Hepatocyte (in vitro differentiated cells): ENCODE measurements around the gene PIK3AP1. TPM values are rescaled to one million over a fixed set of nuclear protein-coding genes. Genes with fewer than 3 reads are reported as not detected.

Experiments used
- DNase-seq: peaks from one replicate; pipeline ENCODE4 v3.0.0-alpha.2; 2016; ENCODE audit warnings: low spot score
- H2AFZ ChIP-seq: fragments of 200-600 bp; sonication (generic); 2 replicates; pipeline ENCODE4 v1.6.0; 2016; ENCODE audit warnings: antibody characterized with exemption, mild to moderate bottlenecking
- H3K27ac ChIP-seq: fragments of 200-600 bp; sonication (generic); 2 replicates; pipeline ENCODE4 v1.5.1; 2016; ENCODE audit warnings: mild to moderate bottlenecking
- H3K27me3 ChIP-seq: fragments of 200-600 bp; sonication (generic); 2 replicates; pipeline ENCODE4 v1.6.1; 2016
- H3K36me3 ChIP-seq: fragments of 200-600 bp; sonication (generic); replicated peaks from 2 replicates; pipeline ENCODE4 v1.5.1; 2016; ENCODE audit warnings: low read depth; ENCODE audit not compliant: insufficient read depth
- H3K4me1 ChIP-seq: fragments of 200-600 bp; sonication (generic); 2 replicates; pipeline ENCODE4 v1.5.1; 2016; ENCODE audit warnings: mild to moderate bottlenecking, moderate library complexity; ENCODE audit not compliant: insufficient read depth
- H3K4me2 ChIP-seq: fragments of 200-600 bp; sonication (generic); 2 replicates; pipeline ENCODE4 v1.6.0; 2016
- H3K4me3 ChIP-seq: fragments of 200-600 bp; sonication (generic); 2 replicates; pipeline ENCODE4 v1.5.1; 2016; ENCODE audit warnings: mild to moderate bottlenecking
- H3K79me2 ChIP-seq: fragments of 200-600 bp; sonication (generic); 2 replicates; pipeline ENCODE4 v1.6.0; 2017; ENCODE audit warnings: mild to moderate bottlenecking
- H3K9me2 ChIP-seq: fragments of 200-600 bp; sonication (generic); replicated peaks from 2 replicates; pipeline ENCODE4 v1.6.0; 2017; ENCODE audit warnings: mild to moderate bottlenecking; ENCODE audit not compliant: insufficient read depth
- H3K9me3 ChIP-seq: fragments of 200-600 bp; sonication (generic); 2 replicates; pipeline ENCODE4 v1.5.1; 2016; ENCODE audit warnings: low read depth, mild to moderate bottlenecking
- H4K20me1 ChIP-seq: fragments of 200-600 bp; sonication (generic); 2 replicates; pipeline ENCODE4 v1.6.0; 2016; ENCODE audit warnings: mild to moderate bottlenecking; ENCODE audit not compliant: insufficient read depth, poor library complexity, severe bottlenecking
- EZH2 ChIP-seq: fragments of 200-600 bp; sonication (generic); IDR thresholded peaks from 2 replicates; pipeline ENCODE4 v1.6.1; 2016; ENCODE audit warnings: antibody characterized with exemption, mild to moderate bottlenecking, borderline replicate concordance
- EZH2phosphoT487 ChIP-seq: fragments of 200-600 bp; sonication (generic); IDR thresholded peaks from one replicate; pipeline ENCODE4 v1.6.1; 2018; ENCODE audit warnings: antibody characterized with exemption, mild to moderate bottlenecking, low read depth, moderate library complexity; ENCODE audit not compliant: unreplicated experiment, severe bottlenecking
- WGBS: methylation state at CpG from one replicate; pipeline ENCODE4 v1.1.6; 2016; ENCODE audit warnings: low lambda C conversion rate; ENCODE audit errors: missing lambda C conversion rate; 5-methylcytosine and 5-hydroxymethylcytosine counted together
- polyA plus RNA-seq: library from polyadenylated mRNA; unstranded; fragments of >200 nt; fragmentation: Nextera tagmentation; extraction: Ambion mirVana; gene quantifications from 2 replicates; pipeline ENCODE4 v1.2.1, GENCODE V29; 2016
- total RNA-seq: library from RNA; depleted of rRNA; stranded (reverse); fragments of >200 nt; gene quantifications from 2 replicates; pipeline ENCODE4 v1.2.3, GENCODE V29; 2014
- TF ChIP-seq, protein P1 (sequence below): fragments of 200-600 bp; sonication (generic); IDR thresholded peaks from 2 replicates; pipeline ENCODE4 v1.5.1; 2016; ENCODE audit warnings: antibody characterized with exemption, mild to moderate bottlenecking; ENCODE audit not compliant: poor library complexity

PIK3AP1 gene
- total and polyA plus RNA-seq, 2 experiments from 2014 or later = 2.5 to 8.4 TPM

DNA sequence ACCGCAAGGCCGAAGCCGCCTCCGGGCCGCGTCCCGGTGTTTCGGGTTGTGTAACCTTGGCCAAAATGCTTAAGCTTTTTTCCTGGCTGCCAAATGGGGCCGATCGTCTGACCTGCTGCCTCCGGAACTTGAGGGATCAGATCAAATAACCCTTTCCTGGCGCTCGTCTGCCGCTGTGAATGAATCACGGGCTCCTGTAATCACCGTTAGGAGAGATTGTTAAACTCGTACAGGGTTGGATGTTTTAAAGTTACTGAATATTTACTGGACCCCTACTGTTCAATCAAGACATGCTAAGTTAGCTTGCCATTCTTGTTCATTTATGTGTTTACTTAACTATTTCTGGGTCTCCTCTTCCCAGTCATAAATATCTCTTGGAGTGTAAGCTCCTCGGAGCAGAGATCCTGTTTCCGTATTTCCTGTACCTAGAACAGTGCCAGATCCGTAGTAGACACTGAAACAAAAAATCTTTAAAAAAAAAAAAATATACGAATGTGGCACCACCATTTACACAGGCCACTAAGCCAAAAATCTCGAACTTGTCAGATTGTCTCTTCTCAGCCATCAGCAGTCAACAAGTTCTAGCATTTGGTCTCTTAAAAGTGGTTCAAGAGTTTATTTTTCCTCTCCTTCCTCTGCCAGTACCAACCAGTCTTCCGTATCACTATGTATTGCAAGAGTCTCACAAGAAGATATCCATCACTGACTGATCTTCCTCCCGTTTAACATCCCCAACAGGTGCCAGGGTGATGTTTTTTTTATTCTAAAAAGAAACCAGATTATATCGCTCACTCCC is 132.9 kb downstream of the PIK3AP1 start:
- Histone ChIP-seq H3K27me3 (no peaks in the 10 kb centered on the region), H3K4me2 (peak overlapping the region; percentile 73), H3K9me3 (no peaks in the 10 kb centered on the region), H3K79me2 (peaks cover 42% of the 10 kb centered on the region), H3K27ac (peak overlapping the region; percentile 100), H3K9me2 (no peaks in the 10 kb centered on the region), H4K20me1 (peaks cover 36% of the 10 kb centered on the region), H3K36me3 (no peaks in the 10 kb centered on the region), H2AFZ (peak overlapping the region; percentile 43), H3K4me3 (peak overlapping the region; percentile 6), H3K4me1 (peaks cover 25% of the 10 kb centered on the region)
- DNase-seq = no peak
- TF ChIP-seq, protein P1, sequence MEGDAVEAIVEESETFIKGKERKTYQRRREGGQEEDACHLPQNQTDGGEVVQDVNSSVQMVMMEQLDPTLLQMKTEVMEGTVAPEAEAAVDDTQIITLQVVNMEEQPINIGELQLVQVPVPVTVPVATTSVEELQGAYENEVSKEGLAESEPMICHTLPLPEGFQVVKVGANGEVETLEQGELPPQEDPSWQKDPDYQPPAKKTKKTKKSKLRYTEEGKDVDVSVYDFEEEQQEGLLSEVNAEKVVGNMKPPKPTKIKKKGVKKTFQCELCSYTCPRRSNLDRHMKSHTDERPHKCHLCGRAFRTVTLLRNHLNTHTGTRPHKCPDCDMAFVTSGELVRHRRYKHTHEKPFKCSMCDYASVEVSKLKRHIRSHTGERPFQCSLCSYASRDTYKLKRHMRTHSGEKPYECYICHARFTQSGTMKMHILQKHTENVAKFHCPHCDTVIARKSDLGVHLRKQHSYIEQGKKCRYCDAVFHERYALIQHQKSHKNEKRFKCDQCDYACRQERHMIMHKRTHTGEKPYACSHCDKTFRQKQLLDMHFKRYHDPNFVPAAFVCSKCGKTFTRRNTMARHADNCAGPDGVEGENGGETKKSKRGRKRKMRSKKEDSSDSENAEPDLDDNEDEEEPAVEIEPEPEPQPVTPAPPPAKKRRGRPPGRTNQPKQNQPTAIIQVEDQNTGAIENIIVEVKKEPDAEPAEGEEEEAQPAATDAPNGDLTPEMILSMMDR = no peak
- TF ChIP-seq EZH2phosphoT487 (no peak), EZH2 (no peak)
- WGBS = 10% methylated on average over 25 of the region's 25 CpGs

DNA sequence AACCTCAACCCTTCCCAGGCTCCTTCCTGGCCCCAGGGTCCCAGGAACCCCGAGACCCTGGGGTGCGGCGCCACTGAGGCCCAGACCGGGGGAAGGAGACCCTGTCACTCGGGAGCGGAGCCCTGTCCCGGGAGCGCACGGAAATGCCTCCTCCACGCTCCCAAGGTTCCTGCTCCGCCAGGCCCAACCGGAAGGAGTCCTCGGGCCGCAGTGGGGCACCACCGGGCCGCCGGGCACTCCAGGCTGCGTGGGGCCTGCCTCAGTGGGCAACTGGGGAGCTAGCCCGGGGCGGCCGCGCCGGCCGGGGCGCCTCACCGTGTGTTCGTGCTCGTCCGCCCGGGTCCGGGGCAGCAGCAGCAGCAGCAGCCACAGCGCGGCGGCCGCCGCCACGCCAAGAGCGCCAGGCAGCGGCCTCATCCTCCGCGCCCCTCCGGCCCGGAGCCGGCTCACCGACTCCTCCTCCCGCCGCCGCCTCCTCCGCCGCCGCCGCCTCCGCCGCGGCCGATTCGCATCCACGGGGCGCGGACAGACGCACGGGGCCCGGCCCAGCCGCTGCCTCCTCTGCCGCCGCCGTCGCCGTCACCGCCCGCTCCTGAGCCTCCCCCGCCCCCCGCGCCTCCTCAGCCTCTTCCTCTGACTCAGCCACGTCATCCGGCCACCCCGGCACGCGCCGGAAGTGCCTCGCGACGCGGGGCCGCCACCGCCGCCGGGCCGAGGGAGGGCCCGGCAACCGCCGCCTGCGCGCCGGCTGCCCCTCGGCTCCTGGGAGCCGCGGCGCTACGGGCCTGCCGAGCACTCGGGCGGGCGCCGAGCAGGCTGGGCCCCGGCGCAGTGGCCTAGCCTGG is 133.7 kb downstream of the PIK3AP1 start, which contains the start of gene TM9SF3:
Gene TM9SF3 (minus strand): TSS at position 594 of the 845 bp plus-strand sequence. CDS start 177 bp downstream, at position 417.
- H3K36me3 ChIP-seq = no peaks in the 10 kb centered on the region
- TF ChIP-seq EZH2phosphoT487 = no peak
- TF ChIP-seq, protein P1 = no peak
- peak within 1 kb of the TSS; percentile 55 for H2AFZ ChIP-seq
- H3K4me3 ChIP-seq = peak within 1 kb of the TSS; percentile 96
- H3K4me2 ChIP-seq = peak within 1 kb of the TSS; percentile 90
- H3K79me2 ChIP-seq = peaks cover 50% of the 10 kb centered on the region
- peak within 1 kb of the TSS; percentile 100 for H3K27ac ChIP-seq
- H4K20me1 ChIP-seq = peaks cover 44% of the 10 kb centered on the region
- H3K9me2 ChIP-seq = no peaks in the 10 kb centered on the region
- H3K9me3 ChIP-seq = no peaks in the 10 kb centered on the region
- H3K27me3 ChIP-seq = no peaks in the 10 kb centered on the region
- under 1% methylated on average over 52 of the region's 107 CpGs for WGBS
- H3K4me1 ChIP-seq = peaks cover 33% of the 10 kb centered on the region
- DNase-seq = peak; percentile 95

DNA sequence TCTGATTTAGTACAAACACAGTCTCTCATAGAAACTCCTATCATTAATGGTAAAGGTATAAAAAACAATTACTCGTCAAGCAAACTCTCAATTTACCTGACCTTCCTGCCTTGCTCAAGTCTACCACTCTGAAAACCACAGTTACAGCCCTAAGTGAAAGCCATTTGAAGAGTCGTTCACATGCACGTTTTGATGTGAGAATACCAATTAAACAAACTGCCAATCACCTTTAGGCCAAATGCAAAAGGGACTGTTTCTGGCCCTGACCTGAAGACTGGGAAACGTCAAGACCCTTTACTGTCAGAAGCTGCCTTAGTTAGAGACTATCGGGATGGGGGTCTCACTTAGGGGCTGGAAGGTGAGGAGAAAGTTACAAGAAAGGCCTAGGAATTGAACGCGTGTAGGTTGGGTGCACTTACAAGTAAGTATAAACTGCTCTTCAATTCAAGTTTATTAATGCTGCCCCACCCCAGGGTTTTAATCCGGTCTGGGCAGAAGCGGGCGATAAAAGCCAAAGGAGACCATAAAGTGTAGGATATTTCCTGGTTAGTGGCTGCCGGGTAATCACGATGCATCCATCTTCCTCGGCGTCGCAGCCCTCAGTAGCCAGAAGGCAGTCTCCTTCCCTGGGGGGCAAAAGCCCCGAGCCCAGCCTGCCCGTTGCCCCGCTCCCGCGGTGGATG is 134.4 kb downstream of the PIK3AP1 start:
- DNase-seq = peak; percentile 61
- Histone ChIP-seq H3K27me3 (no peaks in the 10 kb centered on the region), H3K36me3 (no peaks in the 10 kb centered on the region), H4K20me1 (peaks cover 52% of the 10 kb centered on the region), H3K4me2 (peak overlapping the region; percentile 90), H3K9me3 (no peaks in the 10 kb centered on the region), H3K4me3 (peak overlapping the region; percentile 96), H2AFZ (peak overlapping the region; percentile 55), H3K4me1 (peaks cover 40% of the 10 kb centered on the region), H3K79me2 (peaks cover 58% of the 10 kb centered on the region), H3K27ac (peak overlapping the region; percentile 100), H3K9me2 (no peaks in the 10 kb centered on the region)
- 1% methylated on average over 20 of the region's 20 CpGs for WGBS
- TF ChIP-seq EZH2 (no peak), EZH2phosphoT487 (no peak)
- TF ChIP-seq, protein P1 = no peak
